ENCODE data around the gene GNPTG. TPM values are rescaled to one million over a fixed set of nuclear protein-coding genes. Genes with fewer than 3 reads are reported as not detected.

GNPTG gene
- polyA plus RNA-seq, 1 of the 3 experiments (the other 2 are of a cell fraction) = 113 TPM

DNA sequence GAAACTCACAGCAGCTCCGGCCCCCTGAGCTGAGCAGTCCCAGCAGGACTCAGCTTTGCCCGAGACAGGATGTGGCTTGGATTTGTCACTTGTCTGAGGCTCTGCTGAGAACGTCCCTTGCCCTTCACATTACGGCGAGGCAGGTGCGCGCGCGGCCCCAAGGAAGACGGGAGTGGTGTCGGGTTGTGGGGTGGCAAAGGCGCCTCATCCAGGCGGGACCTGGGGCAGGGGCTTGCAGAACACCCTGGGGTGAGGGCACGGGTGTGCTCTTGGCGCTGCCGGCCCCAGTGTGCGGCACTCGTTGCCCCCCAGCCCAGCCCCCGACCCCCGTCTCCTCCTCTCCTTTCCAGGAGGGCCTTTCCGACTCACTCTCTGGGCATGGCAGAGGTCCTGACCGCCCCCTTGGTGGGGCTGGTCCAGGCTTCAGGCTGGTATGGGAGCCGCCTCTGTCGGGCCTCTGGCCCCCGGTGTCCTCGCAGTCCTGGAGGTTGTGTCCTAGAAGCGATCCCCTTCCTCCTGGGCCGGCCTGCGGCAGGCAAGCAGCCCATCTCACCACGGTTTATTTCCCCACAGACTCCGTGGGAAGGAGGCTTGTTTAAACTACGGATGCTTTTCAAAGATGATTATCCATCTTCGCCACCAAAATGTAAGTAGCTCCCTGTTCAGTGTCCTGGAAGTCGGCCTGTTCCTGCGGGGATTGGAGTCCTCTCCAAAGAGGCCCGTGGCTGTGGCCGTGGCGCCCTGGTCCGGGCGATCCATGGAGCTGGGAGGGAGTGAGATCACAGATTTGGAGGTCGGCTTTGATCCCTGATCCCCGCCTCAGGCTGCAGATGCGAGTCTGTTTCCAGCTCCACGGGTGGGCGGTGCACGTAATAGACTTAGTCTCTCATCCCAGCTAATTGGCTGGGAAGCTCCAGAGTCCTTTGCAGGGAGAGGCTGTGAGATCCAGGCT, 36.4 kb upstream of the GNPTG start:
- no peak overlapping the region for H3K4me2 ChIP-seq
- H3K27me3 ChIP-seq (ENCODE audit: insufficient read depth) = no peaks in the 10 kb centered on the region
- TF ChIP-seq EZH2phosphoT487 (IDR thresholded peaks at IDR 0.05; ENCODE audit: borderline replicate concordance, low read depth) (no peak), TCF12 (IDR thresholded peaks at IDR 0.05) (no peak), EP300 (IDR thresholded peaks at IDR 0.05; ENCODE audit: borderline replicate concordance in 1 of 2, low read depth in 1 of 2, low read length in 1 of 2) (no peak), TEAD4 (IDR thresholded peaks at IDR 0.05; ENCODE audit: borderline replicate concordance, insufficient read depth) (no peak), FOXJ3 (CRISPR knock-in tag; IDR thresholded peaks at IDR 0.05) (no peak), RXRA (IDR thresholded peaks at IDR 0.05; ENCODE audit: borderline replicate concordance, low read depth) (no peak), FOXM1 (IDR thresholded peaks at IDR 0.05; ENCODE audit: low read depth) (no peak), CHD2 (IDR thresholded peaks at IDR 0.05; ENCODE audit: low read length, partially characterized antibody) (no peak), RFX5 (IDR thresholded peaks at IDR 0.05; ENCODE audit: low read length) (no peak), MXI1 (IDR thresholded peaks at IDR 0.05; ENCODE audit: low read depth, low read length) (no peak), FOSL2 (IDR thresholded peaks at IDR 0.05; ENCODE audit: borderline replicate concordance, low read depth) (no peak), GABPA (IDR thresholded peaks at IDR 0.05; ENCODE audit: low read depth) (no peak), NRF1 (IDR thresholded peaks at IDR 0.05; ENCODE audit: low read depth, low read length) (no peak), TAF1 (IDR thresholded peaks at IDR 0.05; ENCODE audit: borderline replicate concordance, low read depth, low read length) (no peak)
- TF ChIP-seq, protein P1, sequence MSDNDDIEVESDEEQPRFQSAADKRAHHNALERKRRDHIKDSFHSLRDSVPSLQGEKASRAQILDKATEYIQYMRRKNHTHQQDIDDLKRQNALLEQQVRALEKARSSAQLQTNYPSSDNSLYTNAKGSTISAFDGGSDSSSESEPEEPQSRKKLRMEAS (IDR thresholded peaks at IDR 0.05; ENCODE audit: low read depth) = no peak
- TF ChIP-seq, protein P2, sequence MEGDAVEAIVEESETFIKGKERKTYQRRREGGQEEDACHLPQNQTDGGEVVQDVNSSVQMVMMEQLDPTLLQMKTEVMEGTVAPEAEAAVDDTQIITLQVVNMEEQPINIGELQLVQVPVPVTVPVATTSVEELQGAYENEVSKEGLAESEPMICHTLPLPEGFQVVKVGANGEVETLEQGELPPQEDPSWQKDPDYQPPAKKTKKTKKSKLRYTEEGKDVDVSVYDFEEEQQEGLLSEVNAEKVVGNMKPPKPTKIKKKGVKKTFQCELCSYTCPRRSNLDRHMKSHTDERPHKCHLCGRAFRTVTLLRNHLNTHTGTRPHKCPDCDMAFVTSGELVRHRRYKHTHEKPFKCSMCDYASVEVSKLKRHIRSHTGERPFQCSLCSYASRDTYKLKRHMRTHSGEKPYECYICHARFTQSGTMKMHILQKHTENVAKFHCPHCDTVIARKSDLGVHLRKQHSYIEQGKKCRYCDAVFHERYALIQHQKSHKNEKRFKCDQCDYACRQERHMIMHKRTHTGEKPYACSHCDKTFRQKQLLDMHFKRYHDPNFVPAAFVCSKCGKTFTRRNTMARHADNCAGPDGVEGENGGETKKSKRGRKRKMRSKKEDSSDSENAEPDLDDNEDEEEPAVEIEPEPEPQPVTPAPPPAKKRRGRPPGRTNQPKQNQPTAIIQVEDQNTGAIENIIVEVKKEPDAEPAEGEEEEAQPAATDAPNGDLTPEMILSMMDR (IDR thresholded peaks at IDR 0.05) = no peak
- TF ChIP-seq, protein P3, sequence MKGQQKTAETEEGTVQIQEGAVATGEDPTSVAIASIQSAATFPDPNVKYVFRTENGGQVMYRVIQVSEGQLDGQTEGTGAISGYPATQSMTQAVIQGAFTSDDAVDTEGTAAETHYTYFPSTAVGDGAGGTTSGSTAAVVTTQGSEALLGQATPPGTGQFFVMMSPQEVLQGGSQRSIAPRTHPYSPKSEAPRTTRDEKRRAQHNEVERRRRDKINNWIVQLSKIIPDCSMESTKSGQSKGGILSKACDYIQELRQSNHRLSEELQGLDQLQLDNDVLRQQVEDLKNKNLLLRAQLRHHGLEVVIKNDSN (IDR thresholded peaks at IDR 0.05; ENCODE audit: borderline replicate concordance, low read depth) = no peak
- TF ChIP-seq, protein P4, sequence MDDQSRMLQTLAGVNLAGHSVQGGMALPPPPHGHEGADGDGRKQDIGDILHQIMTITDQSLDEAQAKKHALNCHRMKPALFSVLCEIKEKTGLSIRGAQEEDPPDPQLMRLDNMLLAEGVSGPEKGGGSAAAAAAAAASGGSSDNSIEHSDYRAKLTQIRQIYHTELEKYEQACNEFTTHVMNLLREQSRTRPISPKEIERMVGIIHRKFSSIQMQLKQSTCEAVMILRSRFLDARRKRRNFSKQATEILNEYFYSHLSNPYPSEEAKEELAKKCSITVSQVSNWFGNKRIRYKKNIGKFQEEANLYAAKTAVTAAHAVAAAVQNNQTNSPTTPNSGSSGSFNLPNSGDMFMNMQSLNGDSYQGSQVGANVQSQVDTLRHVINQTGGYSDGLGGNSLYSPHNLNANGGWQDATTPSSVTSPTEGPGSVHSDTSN (IDR thresholded peaks at IDR 0.05) = no peak
- TF ChIP-seq, protein P5, sequence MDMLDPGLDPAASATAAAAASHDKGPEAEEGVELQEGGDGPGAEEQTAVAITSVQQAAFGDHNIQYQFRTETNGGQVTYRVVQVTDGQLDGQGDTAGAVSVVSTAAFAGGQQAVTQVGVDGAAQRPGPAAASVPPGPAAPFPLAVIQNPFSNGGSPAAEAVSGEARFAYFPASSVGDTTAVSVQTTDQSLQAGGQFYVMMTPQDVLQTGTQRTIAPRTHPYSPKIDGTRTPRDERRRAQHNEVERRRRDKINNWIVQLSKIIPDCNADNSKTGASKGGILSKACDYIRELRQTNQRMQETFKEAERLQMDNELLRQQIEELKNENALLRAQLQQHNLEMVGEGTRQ (IDR thresholded peaks at IDR 0.05; ENCODE audit: borderline replicate concordance, low read depth, low read length) = no peak
- H3K9ac ChIP-seq = no peak overlapping the region
- no peaks in the 10 kb centered on the region for H3F3A ChIP-seq (replicated peaks; ENCODE audit: insufficient read depth)
- H3K4me1 ChIP-seq (ENCODE audit: control insufficient read depth in 1 of 2, insufficient read depth in 2 of 2, low read depth in 1 of 2, low read length in 1 of 2) = peaks cover 10 to 25% of the 10 kb centered on the region in 2 experiments; a peak in 2 of 4 replicates
- peaks cover 96% of the 10 kb centered on the region for H4K20me1 ChIP-seq (ENCODE audit: insufficient read depth)
- ChIA-PET CTCF (interaction anchor here (0.6 to 1.2 kb wide), 3 partner anchors 16 to 23 kb away, joined by 3 to 5 read pairs (median 4); no protein-coding TSS in a partner anchor), POLR2A (no interaction called here)
- H3K9me3 ChIP-seq = no peaks in the 10 kb centered on the region
- 91% methylated on average over 30 of the region's 46 CpGs for WGBS (ENCODE audit: low lambda C conversion rate)
- peaks cover 27 to 77% of the 10 kb centered on the region in 2 experiments for H3K36me3 ChIP-seq (replicated peaks in 1 of 2; ENCODE audit: control insufficient read depth in 1 of 2, insufficient read depth in 2 of 2, low read length in 1 of 2)
- H3K79me2 ChIP-seq (ENCODE audit: insufficient read depth) = peaks cover 90% of the 10 kb centered on the region
- no peak for DNase-seq
- H3K27ac ChIP-seq (ENCODE audit: low read depth in 2 of 2, low read length in 1 of 2) = no peak overlapping the region
- H3K9me2 ChIP-seq = no peaks in the 10 kb centered on the region
- no peak overlapping the region for H2AFZ ChIP-seq (ENCODE audit: low read depth)
- H3K4me3 ChIP-seq (ENCODE audit: low read depth in 2 of 2, low read length in 1 of 2) = no peak overlapping the region
